NCI-H2029 (cell line): ENCODE results near the gene LRP1B.

ENCODE experiments used
- DNase-seq: peaks from one replicate; lab custom pipeline; 2025; lab: John Stamatoyannopoulos, UW

LRP1B gene

DNA sequence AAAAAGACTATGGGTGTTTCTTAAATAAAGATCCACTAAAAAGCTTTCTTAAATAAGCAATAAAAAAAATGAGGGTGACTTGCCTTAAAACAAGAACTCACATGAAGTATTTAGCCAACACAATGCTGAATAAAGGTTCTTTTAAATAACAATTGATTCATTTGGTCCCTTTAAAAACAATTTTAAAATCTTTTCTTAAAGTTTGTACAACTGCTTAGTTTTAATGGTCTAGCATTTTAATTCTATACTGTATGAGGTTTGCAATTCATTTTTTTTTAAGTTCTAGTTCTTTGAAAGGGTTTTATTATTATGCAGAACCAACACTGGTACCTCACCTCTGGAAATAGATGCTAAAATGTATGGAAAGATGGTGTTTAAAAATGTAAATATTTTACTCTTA, 1017.5 kb downstream of the LRP1B start:
- DNase-seq: no peak

DNA sequence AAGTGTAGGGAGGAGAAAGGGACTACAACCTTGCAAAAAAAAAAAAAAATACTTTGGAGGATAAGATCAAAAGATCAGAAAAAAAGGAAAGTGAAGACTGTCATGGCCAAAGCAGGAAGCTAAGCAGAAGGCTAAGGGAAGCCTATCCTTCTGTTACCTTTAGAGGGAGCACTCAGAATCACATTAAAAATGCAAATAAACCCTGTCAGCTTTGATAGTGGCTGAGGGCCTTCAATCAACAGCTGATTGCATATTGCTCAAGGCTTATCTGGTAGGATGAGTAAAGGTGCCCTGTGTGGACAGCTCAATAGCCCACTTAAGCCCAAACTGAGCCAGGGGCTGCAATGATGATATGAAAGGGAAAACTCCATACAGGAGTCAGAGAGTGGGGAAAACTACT, 1021.2 kb downstream of the LRP1B start:
- no peak for DNase-seq

DNA sequence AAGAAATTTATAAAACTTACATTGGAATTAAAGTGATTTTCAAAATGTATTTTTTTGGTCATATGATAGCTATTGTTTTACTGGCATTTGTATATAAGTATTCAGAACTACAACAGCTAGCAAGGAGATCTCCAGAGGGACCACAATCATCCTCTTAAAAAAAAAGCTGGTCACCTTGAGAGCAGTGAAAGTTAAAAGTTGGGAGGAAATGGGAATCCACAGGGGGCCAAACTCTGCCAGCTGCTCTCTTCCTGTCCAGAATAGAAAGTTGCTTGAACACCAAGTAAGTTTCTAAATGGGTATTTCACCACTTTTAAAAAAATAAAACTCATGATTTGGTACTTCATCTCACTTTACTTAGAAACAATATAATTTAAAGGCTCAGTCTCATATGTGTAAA, 1025.1 kb downstream of the LRP1B start:
- no peak for DNase-seq

DNA sequence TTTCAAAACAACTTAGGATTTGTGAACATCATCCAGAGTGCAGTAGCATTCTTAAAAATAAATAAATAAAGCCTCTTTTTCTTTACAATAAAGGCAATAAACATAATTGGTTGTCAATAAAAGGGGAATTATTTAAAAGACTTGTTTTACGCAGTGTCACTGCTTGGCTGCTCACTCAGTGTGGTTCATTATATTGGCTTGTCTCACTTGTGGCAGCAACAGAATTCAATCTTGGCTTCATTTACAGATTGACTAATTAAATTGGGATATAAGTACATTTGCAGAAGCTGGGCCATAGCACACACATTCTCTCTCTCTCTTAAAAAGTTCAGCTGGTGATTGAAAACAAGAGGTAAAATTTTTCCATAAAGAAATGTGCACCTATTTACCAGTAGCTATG, 1027.6 kb downstream of the LRP1B start:
- DNase-seq: no peak

DNA sequence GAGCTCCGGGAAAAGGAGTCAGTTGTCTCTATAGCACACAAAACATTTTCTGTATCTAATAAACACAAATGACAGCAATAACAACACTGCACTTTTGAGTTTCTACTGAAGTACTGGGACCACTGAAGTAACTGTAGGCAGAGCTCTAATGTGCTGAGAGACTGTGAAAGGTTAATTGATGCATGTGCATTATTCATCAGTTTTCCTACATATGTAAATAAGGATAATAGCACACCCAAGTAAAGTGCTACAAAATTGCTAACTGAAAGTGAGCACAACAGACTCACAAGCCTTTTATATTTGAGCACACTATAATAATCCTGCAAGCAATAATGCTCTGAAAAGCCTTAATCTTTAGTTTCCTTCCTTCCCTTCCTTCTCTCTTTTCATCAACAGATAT, 1051.6 kb downstream of the LRP1B start:
- no peak for DNase-seq

DNA sequence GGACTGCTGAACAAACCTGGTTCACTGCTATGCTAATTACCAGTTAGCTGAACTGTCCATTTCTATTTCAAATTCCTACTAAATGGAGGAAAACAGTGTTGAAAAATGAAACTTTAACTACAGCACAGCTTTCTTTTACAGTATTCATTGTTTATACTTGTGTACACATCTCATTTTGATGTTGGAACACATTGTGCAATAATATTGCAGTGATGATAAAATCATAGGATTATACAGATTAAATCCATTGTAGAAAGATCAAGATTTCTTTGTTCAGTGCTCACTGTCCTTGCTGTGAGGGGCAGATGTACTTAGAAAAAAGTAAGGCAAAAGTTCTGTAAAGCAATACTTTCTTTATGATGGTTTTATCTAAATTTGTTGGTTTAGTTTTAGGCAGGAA, 1055.1 kb downstream of the LRP1B start:
- DNase-seq: no peak

DNA sequence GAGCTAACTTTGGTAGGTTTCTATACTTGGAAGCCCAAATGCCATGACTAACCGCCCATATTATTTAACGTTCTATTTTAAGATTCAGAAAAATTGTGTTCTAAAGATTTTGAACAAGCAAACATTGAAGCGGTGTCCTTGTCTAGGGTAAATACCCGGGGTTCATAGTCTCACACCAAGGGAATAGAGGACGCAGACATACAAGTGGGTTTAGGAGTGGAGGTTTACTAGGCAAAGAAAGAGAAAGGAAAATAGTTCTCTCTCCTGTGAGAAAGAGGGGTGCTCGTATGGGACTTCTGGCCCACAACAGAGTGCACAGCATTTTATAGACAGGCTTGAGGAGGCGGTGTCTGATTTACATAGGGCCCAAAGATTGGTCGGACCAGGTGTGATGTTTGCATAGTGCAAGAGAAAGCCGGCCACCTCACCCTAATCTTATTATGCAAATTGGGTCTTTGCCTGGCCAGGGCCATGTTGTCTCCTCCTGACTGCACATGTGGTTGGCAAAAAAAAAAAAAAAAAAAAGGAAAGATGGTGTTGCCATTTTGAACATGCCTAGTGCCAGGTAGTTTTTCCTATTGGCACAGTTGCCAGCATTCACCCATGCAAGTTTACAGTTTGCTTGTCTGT, 1062.6 kb downstream of the LRP1B start:
- no peak for DNase-seq

DNA sequence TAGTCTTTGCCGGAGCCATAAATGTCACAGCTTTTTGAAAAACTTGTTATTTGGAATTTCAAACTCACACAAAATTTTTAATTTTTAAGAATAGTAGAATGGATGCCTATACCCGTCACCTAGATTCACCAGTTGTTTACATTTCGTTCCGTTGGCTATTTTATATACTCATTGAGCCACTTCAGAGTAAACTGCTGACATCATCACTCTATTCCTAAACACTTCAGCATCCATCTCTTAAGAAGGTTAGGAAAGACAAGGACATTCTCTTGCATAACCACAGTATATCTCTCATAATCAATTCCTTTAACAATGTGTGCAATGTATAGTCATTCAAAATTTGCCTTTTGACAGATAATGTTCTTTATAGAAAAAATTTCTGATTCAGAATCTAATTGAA, 1065.8 kb downstream of the LRP1B start:
- DNase-seq: no peak

DNA sequence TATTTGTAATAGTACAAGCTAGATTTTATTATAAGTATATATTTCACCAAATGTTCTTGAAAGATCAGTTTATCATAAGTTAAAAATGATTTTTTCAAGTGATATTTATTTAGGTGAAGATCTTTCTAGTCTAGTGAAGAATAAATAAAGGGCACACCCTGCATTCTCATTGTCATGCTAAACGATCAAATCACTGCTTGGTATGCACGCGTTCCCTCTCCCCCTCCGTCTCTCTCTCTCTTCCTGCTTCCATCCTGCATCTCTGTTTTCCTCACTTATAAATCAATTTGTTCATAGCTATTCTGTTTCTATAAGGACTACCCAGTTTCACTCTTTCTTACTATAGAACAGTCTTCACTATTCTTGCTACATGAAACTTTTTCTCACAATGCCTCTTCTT, 1067.4 kb downstream of the LRP1B start:
- DNase-seq: no peak

DNA sequence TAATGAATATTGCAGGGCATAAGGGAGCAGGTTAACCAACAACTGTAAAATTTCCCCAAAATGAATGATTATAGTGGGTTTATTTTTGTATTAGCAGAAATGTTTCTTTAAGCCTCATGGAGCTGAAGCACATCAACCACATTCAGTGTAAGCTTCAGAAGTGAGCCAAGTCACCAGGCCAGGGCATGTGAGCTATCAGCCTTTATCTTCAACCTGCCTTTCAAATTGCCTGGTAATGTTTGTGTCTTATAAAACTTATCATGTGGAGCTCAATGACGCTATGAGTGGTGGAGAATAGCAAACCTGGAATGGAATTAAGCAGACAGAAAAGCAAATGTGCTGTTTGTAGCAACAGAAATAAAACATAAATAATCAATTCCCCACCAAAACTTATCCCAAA, 1068.4 kb downstream of the LRP1B start:
- DNase-seq: no peak

DNA sequence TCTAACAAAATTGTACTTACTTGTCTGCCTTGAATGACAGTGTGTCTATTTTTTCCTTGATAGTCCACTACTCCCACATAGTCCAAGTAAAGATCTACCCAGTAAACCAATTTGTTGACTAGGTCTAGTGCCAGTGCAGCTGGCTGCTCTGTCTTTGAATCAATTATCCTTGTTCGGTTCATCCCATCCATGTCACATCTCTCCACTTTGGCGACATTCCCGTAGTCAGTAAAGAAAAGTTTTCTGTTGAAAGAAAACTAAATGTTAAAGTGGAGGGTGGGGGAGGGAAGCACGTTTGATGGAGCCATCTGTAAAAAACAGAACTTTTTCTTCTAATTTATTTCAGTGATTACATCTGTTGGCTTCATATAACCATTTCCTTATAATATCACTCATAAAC, 1068.8 kb downstream of the LRP1B start:
- no peak for DNase-seq

DNA sequence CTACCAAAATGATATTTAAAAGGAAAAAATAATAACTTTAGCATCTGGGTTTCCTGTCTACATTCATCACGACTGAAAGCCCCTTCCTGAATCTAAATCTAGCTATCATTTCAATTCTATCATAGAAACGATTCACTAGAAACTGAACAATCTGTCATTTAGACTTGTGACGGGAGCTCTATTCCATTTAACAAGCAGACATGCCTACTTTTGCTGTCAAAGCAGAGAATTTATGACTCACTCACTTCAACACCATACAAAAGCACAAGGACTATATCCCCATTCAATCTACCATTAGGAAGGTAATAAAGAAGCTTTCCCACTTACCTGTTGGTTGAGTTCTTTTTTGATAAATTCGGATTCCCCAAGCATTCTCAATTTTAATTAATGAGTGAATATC, 1072.3 kb downstream of the LRP1B start:
- no peak for DNase-seq

DNA sequence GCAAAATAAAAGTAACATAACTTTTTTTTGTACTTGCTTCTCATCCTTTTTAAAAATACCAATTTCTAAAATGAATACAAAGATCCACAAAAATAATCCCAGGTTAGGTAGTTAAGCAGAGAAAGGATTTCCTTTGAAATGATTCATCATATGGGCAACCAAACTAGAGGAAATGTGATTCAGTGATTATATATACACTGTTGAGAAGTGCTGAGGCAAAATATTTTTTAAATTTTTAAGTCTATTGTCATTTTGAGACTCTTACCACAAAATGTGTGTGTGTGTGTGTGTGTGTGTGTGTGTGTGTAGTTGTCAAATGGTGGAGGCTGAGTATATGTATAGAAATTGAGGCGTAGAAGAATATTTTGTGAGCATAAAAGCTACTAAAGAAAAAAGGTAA, 1075.3 kb downstream of the LRP1B start:
- DNase-seq: no peak

DNA sequence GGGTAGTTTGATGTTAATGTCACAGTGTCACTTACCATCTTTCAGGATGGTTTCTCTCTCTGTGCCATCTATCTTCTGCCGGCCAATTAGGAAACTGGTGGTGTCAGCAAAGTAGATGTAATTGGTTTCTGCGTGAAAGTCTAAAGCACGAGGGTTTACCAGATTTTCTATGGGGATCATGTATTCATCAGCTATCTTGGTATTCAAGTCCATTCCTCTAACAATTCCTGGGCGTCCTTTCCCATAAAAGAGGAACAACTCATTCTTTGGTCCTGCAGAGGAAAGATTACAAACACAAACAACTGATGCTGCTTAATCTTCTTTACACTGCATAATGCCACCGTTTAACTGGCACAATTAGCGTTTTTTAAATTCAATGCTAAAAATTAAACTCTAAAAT, 1081.9 kb downstream of the LRP1B start:
- DNase-seq: no peak

DNA sequence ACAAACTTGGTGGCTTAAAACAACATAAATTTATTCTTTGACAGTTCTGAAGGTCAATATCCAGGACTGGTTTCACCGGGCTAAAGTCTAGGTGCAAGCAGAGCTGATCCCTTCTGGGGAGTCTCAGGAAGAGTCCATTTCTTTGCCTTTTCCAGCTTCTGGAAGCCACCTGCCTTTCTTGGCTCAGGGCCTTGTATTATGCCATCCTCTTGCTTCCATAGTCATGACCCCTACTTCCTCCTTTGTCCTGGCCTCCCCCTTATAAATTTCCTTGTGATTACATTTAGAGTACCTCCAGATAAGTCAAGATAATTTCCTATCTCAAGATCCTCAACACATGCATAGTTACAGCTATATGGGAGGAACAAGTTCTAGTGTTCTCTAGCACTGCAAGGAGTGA, 1089.5 kb downstream of the LRP1B start:
- DNase-seq: peak; percentile 5

DNA sequence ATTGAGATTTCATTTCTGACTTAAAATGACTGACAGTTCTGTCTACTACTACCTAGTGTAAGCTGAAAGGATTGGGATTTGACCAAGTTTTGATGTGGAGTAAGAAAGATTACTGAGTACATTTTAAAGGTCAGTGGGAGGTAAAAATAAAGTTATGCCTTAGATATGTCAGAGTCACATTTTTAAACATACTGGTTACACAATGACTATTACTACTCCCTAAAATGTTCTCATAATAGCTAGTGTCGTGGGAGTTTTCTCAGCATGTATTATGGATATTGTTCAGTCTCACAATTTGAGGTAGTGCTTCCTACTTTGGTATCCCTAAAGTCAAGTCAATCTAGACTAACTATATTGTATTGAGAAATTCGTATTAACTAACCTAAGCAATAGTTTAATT, 1092.5 kb downstream of the LRP1B start:
- DNase-seq: no peak

DNA sequence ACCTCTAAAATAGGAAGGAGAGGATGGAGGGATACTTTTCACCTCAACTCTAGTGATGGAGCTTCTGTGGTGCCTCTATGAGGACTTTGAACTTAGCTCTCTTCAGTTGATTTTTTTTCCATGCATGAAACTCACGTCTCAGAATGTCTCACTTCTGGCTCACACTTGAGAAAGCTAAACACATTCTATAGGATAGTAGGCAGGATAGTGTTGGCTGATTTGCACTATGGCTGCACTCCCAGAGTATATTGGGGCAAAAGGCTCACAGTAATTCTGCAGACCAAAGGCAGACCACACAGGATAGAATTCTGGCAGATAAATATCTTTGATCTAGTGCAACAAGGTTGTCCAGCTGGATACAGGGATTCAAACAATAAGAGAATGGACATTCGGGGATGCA, 1093.5 kb downstream of the LRP1B start:
- no peak for DNase-seq

DNA sequence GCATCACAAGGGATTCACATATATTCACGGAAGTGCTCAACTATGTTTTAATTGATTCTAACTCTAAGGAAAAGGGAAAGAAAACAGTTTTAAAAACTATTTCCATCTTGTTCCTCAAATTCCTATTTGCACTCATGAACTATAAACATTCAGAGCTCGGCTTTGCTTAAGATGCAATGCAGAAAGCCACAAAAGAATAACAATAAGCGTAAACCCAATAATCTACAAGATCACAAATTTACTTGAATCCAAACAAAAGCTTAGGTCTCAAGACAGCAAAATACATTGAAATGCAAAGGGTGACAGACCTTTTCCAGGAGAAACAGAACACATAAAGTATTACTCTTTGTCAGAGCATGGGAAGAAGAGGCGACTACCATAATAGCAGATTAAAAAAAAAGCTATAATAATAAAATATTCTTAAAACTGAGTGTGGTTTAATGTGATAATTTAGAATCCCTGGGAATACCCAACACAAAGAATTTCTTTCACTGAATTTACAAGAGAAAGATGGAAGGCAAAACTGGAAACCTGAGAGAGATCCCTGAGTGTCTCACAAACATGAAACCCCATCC, 1094.9 kb downstream of the LRP1B start:
- DNase-seq: no peak

DNA sequence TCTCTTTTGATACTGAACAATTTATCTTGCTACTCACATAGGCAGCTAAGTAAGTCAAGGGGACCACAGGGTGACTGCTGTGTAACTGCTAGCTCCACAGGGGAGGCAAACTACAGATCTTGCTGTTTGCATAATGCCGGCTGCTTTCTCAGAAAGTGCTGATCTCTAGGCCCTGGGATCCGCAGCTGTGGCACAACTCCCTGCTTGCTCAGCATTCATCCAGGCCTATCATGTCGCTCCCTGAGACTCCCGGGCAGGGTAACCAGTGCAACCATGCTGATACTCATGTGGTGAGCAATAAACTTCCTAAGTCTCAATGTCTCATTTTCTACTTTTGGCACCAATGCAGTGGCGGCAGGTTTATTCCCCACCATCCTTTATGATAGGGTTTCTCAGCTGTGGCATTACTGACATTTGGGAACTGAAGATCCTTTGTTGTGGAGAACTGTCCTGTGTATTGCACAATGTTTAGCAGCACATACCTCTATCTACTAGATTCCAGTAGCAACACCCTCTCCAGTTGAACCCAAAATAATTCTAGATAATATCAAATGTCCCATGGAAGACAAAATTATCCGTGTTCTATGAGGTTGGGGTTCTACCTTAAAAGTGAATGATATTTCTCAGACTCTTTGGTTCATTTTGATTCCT, 1101.3 kb downstream of the LRP1B start:
- DNase-seq: no peak

DNA sequence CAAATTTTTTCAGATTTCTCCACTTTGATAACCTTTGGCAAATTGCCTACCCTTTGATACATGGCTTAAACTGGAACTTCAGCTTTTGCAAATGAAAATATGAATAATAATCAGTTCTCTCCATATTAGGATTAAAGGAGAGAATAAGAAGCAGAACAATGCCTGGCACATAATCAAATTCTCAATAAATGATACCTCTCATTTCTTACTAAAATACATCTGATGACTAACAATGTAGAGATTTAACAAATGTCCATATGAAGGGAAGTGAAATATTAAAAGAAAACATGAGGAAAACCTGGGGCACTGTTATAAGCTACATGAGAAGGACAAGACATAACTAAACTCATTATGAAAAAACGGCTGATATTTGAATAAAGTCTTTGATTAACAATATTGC, 1103.6 kb downstream of the LRP1B start:
- no peak for DNase-seq

DNA sequence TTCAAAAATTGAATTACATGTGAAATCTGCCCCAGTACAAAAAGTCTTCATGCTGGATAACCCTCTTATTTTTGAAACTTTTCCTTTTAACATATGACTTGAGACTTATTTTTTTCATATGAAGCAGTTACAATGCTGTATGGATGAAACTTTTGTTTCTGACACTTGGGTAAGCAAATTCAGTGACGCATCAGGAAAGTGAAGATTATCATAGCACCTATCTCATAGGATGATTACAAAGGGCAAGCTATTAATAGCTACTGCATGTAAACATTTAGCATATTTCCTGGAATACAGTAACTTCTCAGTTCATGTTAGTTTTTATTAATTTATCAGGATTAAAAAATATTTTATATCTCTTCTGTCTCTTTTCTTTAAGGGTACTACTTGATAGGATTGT, 1109.2 kb downstream of the LRP1B start:
- no peak for DNase-seq

DNA sequence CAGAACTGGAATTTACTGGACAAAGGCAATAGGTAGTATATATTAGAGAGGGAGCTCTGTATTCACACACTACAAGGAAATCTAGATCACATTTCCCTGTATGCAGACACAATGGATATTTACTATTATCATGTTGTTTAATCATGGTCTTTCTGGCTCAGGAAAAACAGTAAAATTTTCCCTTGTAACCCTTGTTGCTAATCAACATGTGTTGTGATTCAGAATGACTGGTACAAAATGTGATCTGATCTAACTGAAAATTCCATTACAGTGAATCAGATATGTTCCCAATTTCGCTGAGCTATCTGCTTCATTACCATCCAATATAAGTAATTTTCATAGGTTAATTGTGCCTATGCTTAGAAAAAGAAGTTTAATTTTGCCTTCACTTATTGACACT, 1109.7 kb downstream of the LRP1B start:
- no peak for DNase-seq

DNA sequence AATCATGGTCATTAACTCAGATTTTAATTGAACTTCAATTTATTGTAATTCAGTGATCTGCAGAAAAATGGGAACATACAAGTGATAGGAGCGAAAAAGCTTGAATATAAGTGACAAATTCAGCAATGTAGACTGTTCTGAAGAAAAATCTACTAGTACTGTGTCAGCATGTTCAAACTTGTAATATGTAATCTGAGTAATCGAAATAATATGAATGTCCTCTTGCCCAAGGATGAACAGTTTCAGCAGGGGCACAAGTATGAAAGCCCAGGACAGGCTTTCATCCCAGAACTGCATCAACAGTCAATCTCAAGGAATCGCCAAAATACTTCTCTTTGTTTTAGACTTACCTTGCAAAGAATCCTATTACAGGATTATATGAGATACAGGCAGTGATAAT, 1110.5 kb downstream of the LRP1B start:
- no peak for DNase-seq
